Mammary epithelial cell (primary cell): ENCODE results near the gene ITGAD.

Source experiments
- EZH2 ChIP-seq: IDR thresholded peaks from 2 replicates; pipeline ENCODE4 v1.6.1; 2012; ENCODE audit warnings: low read length, inconsistent platforms, borderline replicate concordance
- TF ChIP-seq, protein P1 (sequence below), 2 donors: IDR thresholded peaks in 1 of 2; conservative IDR thresholded peaks in 1 of 2; 2 replicates each; pipeline ENCODE4 v1.5.1; 2011 to 2012; ENCODE audit warnings: inconsistent platforms in 2 of 2, low read length in 2 of 2, mild to moderate bottlenecking in 2 of 2, control low read depth in 1 of 2, low read depth in 1 of 2; ENCODE audit not compliant: insufficient read depth in 1 of 2; ENCODE audit errors: extremely low read depth in 1 of 2

GRCh38 chr16:31344712-31345111 lies 48.4 kb upstream of the ITGAD start:
- TF ChIP-seq EZH2, result no peak
- TF ChIP-seq, protein P1, sequence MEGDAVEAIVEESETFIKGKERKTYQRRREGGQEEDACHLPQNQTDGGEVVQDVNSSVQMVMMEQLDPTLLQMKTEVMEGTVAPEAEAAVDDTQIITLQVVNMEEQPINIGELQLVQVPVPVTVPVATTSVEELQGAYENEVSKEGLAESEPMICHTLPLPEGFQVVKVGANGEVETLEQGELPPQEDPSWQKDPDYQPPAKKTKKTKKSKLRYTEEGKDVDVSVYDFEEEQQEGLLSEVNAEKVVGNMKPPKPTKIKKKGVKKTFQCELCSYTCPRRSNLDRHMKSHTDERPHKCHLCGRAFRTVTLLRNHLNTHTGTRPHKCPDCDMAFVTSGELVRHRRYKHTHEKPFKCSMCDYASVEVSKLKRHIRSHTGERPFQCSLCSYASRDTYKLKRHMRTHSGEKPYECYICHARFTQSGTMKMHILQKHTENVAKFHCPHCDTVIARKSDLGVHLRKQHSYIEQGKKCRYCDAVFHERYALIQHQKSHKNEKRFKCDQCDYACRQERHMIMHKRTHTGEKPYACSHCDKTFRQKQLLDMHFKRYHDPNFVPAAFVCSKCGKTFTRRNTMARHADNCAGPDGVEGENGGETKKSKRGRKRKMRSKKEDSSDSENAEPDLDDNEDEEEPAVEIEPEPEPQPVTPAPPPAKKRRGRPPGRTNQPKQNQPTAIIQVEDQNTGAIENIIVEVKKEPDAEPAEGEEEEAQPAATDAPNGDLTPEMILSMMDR (conservative IDR thresholded peaks at IDR 0.05 in 1 of 2, IDR thresholded peaks at IDR 0.05 in 1 of 2; ENCODE audit: extremely low read depth in 1 of 2, insufficient read depth in 1 of 2, low read depth in 1 of 2, low read length in 2 of 2), result no peak
